BE2C (cell line): Measurements from ENCODE around the gene TGFBR3.

Source experiments
- DNase-seq: peaks from one replicate; pipeline ENCODE4 v3.0.0-alpha.2; 2020
- H3K27me3 ChIP-seq: fragments of 250-450 bp; sonication (Bioruptor Pico); 2 replicates; pipeline ENCODE4 v1.5.1; 2020; ENCODE audit warnings: mild to moderate bottlenecking
- H3K36me3 ChIP-seq: fragments of 250-450 bp; sonication (Bioruptor Pico); 2 replicates; pipeline ENCODE4 v1.5.1; 2020; ENCODE audit warnings: mild to moderate bottlenecking
- H3K4me1 ChIP-seq: fragments of 250-450 bp; sonication (Bioruptor Pico); 2 replicates; pipeline ENCODE4 v1.5.1; 2020
- H3K4me3 ChIP-seq: 2 replicates; pipeline ENCODE4 v1.5.1; 2011; ENCODE audit warnings: low read depth, low read length
- H3K9me3 ChIP-seq: fragments of 250-450 bp; sonication (Bioruptor Pico); 2 replicates; pipeline ENCODE4 v1.5.1; 2020
- CTCF ChIP-seq: IDR thresholded peaks from 2 replicates; pipeline ENCODE4 v1.5.1; 2012; ENCODE audit warnings: mild to moderate bottlenecking, low read depth, low read length

Gene TGFBR3

GRCh38 chr1:91789273-91789997 is 96.5 kb downstream of the TGFBR3 start:
- no peak for TF ChIP-seq CTCF
- no peaks in the 10 kb centered on the region for H3K36me3 ChIP-seq
- no peak for DNase-seq
- H3K27me3 ChIP-seq = no peaks in the 10 kb centered on the region
- no peak overlapping the region for H3K4me3 ChIP-seq
- H3K4me1 ChIP-seq = no peaks in the 10 kb centered on the region
- no peaks in the 10 kb centered on the region for H3K9me3 ChIP-seq

GRCh38 chr1:91787919-91788318 is 98.0 kb downstream of the TGFBR3 start:
- H3K27me3 ChIP-seq = no peaks in the 10 kb centered on the region
- no peak for DNase-seq
- no peaks in the 10 kb centered on the region for H3K36me3 ChIP-seq
- TF ChIP-seq CTCF = no peak
- no peaks in the 10 kb centered on the region for H3K9me3 ChIP-seq
- H3K4me1 ChIP-seq = no peaks in the 10 kb centered on the region
- H3K4me3 ChIP-seq = no peak overlapping the region

GRCh38 chr1:91784616-91785015 is 101.3 kb downstream of the TGFBR3 start:
- Histone ChIP-seq H3K27me3 (no peaks in the 10 kb centered on the region), H3K4me3 (no peak overlapping the region), H3K9me3 (no peaks in the 10 kb centered on the region), H3K36me3 (no peaks in the 10 kb centered on the region), H3K4me1 (no peaks in the 10 kb centered on the region)
- TF ChIP-seq CTCF = no peak
- DNase-seq = no peak

GRCh38 chr1:91784191-91784590 is 101.8 kb downstream of the TGFBR3 start:
- no peak for DNase-seq
- Histone ChIP-seq H3K9me3 (no peaks in the 10 kb centered on the region), H3K27me3 (no peaks in the 10 kb centered on the region), H3K36me3 (no peaks in the 10 kb centered on the region), H3K4me3 (no peak overlapping the region), H3K4me1 (no peaks in the 10 kb centered on the region)
- TF ChIP-seq CTCF = no peak

GRCh38 chr1:91783423-91784170 is 102.4 kb downstream of the TGFBR3 start:
- Histone ChIP-seq H3K4me3 (no peak overlapping the region), H3K9me3 (no peaks in the 10 kb centered on the region), H3K4me1 (no peaks in the 10 kb centered on the region), H3K27me3 (no peaks in the 10 kb centered on the region), H3K36me3 (no peaks in the 10 kb centered on the region)
- no peak for DNase-seq
- TF ChIP-seq CTCF = no peak

- TF ChIP-seq CTCF = no peak
- H3K4me3 ChIP-seq = no peak overlapping the region
- no peaks in the 10 kb centered on the region for H3K36me3 ChIP-seq
- no peaks in the 10 kb centered on the region for H3K4me1 ChIP-seq
- DNase-seq = no peak
- no peaks in the 10 kb centered on the region for H3K9me3 ChIP-seq
- no peaks in the 10 kb centered on the region for H3K27me3 ChIP-seq
Observed at GRCh38 chr1:91781901-91782622, 103.9 kb downstream of the TGFBR3 start.
